Measurements from ENCODE around the gene NEK2. TPM values are rescaled to one million over a fixed set of nuclear protein-coding genes. Genes with fewer than 3 reads are reported as not detected.
"Not testable (repeated sequence)": the region's sequence is repeated elsewhere in the genome, so short reads cannot be mapped to it uniquely, and the experiment has no call there.

The NEK2 gene
- total RNA-seq, 1 donor from 2014 or later, result 0.49 TPM

GRCh38 chr1:211639475-211640300 is 35.7 kb downstream of the NEK2 start:
- ATAC-seq (no peak), DNase-seq (ENCODE audit: low spot score) (no peak)
- intact Hi-C loops (cut with DNase I), result no loop called here

GRCh38 chr1:211638689-211639101 is 36.7 kb downstream of the NEK2 start:
- intact Hi-C loops (cut with DNase I), result no loop called here
- no peak for DNase-seq (ENCODE audit: low spot score)
- no peak for ATAC-seq

GRCh38 chr1:211638246-211638645 is 37.2 kb downstream of the NEK2 start:
- ATAC-seq, result no peak
- intact Hi-C loops (cut with DNase I), result no loop called here
- no peak for DNase-seq (ENCODE audit: low spot score)

GRCh38 chr1:211637066-211637465 is 38.4 kb downstream of the NEK2 start:
- DNase-seq (ENCODE audit: low spot score), result no peak
- intact Hi-C loops (cut with DNase I), result no loop called here
- no peak for ATAC-seq

- peak; percentile 41 for DNase-seq (ENCODE audit: low spot score)
- intact Hi-C loops (cut with DNase I); ATAC-seq: not testable (repeated sequence)
These were observed 38.8 kb downstream of the NEK2 start for GRCh38 chr1:211636575-211637029.

GRCh38 chr1:211635597-211636205 is 39.7 kb downstream of the NEK2 start:
- ATAC-seq (no peak), DNase-seq (ENCODE audit: low spot score) (peak; percentile 22)
- intact Hi-C loops (cut with DNase I), result no loop called here

- peak; percentile 9 for DNase-seq (ENCODE audit: low spot score)
These were observed 40.5 kb downstream of the NEK2 start for GRCh38 chr1:211634931-211635330.

GRCh38 chr1:211634461-211634860 is 41.0 kb downstream of the NEK2 start:
- DNase-seq (ENCODE audit: low spot score), result peak; percentile 22
- ATAC-seq, result no peak
- intact Hi-C loops (cut with DNase I), result no loop called here

More at GRCh38 chr1:211634931-211635330, 40.5 kb downstream of the NEK2 start:
- intact Hi-C loops (cut with DNase I), result no loop called here
- ATAC-seq, result no peak

GRCh38 chr1:211633524-211633846 is 41.9 kb downstream of the NEK2 start:
- intact Hi-C loops (cut with DNase I), result no loop called here
- ATAC-seq, result no peak
- no peak for DNase-seq (ENCODE audit: low spot score)

GRCh38 chr1:211632808-211633523 is 42.5 kb downstream of the NEK2 start:
- ATAC-seq, result peak; percentile 42
- no peak for DNase-seq (ENCODE audit: low spot score)
- intact Hi-C loops (cut with DNase I), result no loop called here

- ATAC-seq (no peak), DNase-seq (ENCODE audit: low spot score) (no peak)
- intact Hi-C loops (cut with DNase I), result no loop called here
These were observed 43.2 kb downstream of the NEK2 start for GRCh38 chr1:211632117-211632807.

GRCh38 chr1:211631168-211631567 is 44.3 kb downstream of the NEK2 start:
- DNase-seq (ENCODE audit: low spot score) (no peak), ATAC-seq (no peak)
- intact Hi-C loops (cut with DNase I), result no loop called here

GRCh38 chr1:211630236-211631081 is 45.0 kb downstream of the NEK2 start:
- peak; percentile 33 for ATAC-seq
- intact Hi-C loops (cut with DNase I), result no loop called here
- DNase-seq (ENCODE audit: low spot score), result no peak

- intact Hi-C loops (cut with DNase I), result no loop called here
- ATAC-seq (no peak), DNase-seq (ENCODE audit: low spot score) (no peak)
These were observed 47.0 kb downstream of the NEK2 start for GRCh38 chr1:211628417-211628816.

- DNase-seq (ENCODE audit: low spot score), result no peak
- no peak for ATAC-seq
- intact Hi-C loops (cut with DNase I), result no loop called here
These were observed 48.2 kb downstream of the NEK2 start for GRCh38 chr1:211627259-211627658.

- DNase-seq (ENCODE audit: low spot score); ATAC-seq; intact Hi-C loops (cut with DNase I): not testable (repeated sequence)
These were observed 49.6 kb downstream of the NEK2 start for GRCh38 chr1:211625866-211626265.

GRCh38 chr1:211625040-211625439 is 50.4 kb downstream of the NEK2 start:
- intact Hi-C loops (cut with DNase I), result no loop called here
- DNase-seq (ENCODE audit: low spot score) (no peak), ATAC-seq (peak; percentile 75)

GRCh38 chr1:211623515-211623914 is 51.9 kb downstream of the NEK2 start:
- intact Hi-C loops (cut with DNase I), result no loop called here

More at GRCh38 chr1:211623515-211623914, 51.9 kb downstream of the NEK2 start:
- ATAC-seq (no peak), DNase-seq (ENCODE audit: low spot score) (no peak)
